NCI-H1436 (cell line): ENCODE data around the gene RIMKLA.

Source experiments
- DNase-seq: peaks from one replicate; lab custom pipeline; 2025; lab: John Stamatoyannopoulos, UW

RIMKLA gene

DNA sequence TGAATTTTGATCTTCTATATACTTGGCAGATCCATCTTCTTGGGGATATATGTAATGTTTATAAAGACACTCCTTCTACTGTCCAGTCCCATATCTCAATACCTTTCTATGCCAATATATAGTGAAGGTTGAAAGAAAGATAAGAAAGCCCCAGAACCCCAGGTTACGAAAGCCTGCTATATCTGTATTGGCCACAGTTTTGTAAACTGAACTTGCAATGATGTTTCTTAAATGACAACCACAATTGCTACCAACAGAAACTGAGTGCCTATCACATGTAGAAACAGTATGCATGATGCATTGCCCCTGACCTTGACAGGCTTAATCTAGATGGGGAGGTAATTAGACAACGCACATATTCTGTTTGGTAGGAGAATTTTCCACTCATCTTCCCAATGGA lies 7.8 kb upstream of the RIMKLA start:
- DNase-seq: no peak

DNA sequence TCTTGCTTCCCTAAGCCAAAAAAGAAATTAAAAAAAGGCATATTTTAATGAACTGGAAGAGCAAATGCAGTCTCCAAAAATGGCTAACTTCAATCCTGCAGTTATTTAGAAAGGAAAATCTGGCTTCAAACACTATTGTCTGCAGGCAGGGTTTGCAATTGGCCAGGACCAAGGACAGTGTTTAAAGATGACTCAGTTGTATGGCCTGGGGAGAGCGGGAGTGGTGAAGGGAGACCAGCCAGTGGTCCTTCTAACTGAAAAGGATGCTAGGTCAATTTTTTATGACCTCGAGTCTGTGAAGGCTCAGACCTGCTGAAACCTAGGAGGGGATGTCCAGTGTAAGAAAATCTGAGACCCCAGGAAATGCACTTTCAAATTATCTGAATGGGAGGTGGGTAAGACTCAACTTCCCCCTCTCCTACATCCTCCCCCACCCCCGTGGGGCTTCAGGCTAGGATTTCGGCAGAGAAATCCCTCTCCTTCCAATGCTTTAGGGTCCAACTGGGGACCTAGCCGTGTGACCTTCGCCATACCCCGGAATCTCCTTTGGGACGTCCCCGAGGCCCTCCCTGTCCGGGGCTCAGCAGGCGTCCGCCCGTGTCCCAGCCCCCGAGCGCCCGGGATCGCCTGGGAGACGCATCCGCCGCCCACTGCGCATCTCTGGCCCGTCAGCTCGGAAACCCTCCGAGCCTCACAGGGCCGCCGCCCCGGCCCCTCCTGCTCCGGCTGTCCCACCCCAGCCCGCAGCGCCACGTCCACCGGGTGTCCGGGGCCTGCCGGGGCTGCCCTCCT lies 602 bp upstream of the RIMKLA start:
- peak; percentile 58 for DNase-seq

DNA sequence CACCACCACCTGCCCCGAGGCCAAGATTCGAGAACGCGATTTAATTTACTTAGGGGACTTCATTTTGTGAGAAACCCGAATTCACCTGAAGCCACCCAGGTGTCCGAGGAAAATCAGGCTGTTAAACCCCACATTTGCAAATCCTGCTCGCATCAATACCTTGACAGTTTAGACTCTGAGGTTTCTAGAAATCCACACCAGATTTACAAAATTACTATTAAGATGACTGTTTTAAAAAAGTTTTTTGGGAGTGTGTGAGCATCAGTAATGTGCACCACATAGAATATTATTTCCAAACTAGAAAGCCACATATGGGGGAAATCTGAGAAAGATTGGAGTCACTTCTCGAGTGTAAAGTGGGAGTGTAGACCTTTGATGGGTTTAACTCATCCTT lies 685 bp downstream of the RIMKLA start:
- DNase-seq: no peak

DNA sequence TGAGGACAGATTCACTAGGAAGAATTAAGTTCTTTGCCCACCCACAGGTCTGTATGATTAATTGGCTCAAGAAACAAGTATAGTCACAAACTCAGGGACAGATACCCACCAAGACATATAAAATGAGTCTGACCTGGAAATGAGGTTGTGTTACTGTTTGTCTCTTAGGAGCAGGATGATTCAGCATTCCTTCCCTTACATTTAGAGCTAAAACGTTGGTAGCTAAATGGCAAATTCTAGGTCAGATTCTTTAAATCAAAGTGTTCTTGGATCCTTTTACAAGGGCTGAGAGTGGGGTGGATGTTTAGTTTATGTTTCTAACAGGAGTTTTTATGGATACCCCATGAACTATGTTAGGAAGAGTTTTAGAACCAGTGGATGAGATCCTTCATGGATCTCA lies 4.7 kb downstream of the RIMKLA start:
- no peak for DNase-seq

DNA sequence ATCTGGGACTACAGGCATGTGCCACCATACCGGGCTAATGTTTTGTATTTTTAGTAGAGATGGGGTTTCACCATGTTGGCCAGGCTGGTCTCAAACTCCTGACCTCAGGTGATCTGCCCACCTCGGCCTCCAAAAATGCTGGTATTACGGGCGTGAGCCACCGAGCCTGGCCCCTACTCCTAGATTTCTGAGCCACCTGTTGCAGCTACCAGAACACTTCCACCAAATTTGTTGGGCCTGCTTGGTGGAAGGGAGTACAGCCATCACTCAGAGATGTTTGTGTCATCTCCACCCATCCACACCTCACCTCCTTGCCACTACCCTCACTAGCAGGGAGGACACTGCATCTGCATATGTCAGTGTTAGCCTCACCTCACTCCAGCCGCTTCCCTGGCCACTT lies 5.5 kb downstream of the RIMKLA start:
- no peak for DNase-seq

DNA sequence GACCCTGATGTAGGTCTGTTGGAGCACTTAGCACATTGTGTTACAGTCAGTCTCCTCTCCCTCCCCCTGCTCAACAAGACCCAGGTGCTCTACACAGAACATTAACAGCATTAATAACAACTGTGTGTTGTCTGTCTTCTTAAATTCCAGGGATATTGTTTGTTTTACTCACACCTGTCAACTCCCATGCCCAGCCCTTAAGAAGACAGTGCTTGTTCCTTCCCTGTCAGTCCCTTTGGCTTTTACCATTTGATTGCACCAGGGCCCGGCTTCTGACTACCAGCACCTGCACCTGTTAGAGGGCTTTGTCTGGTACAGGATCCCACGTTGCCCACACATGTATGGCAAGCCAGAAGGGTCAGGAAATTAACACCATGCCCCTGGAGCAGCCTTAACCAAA lies 11.7 kb downstream of the RIMKLA start:
- no peak for DNase-seq

DNA sequence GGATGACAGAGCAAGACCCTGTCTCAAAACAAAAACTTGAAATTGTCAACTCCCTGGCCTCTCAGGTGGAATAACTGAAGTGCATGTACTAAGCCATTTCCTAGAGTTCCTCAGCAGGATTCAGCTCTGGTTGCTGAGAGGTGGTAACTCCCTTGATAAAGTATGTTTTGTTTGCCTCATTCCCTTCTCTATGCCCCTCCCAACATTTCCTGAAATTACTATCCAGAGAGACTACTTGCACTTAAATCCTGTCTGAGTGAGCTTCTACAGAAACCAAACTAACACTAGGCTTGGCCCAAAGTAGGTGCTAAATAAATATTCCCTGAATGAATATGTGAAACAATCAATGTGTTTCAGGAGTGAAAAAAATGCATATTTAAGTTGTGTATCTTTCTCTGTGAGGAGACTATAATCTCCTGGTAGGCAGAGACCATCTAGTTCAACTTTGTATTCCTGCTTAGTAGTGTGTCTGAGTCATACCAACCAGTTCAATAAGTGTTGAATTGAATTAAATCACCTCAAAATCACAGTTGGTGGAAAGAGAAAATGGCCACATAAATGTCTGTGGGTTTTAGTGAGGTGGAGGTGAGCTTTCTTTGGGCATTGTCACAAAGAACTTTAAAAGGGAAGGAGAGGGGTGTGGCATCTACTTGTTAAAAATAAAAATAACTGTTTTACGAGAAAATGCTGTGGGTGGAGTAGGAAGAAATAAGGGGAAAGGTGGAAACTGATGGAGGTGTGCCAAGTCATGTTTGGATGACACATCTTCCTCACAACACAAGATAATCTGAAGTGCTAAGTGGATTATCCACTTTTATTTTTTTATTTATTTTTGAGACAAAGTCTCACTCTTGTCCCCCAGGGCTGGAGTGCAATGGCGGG lies 12.6 kb downstream of the RIMKLA start:
- no peak for DNase-seq

DNA sequence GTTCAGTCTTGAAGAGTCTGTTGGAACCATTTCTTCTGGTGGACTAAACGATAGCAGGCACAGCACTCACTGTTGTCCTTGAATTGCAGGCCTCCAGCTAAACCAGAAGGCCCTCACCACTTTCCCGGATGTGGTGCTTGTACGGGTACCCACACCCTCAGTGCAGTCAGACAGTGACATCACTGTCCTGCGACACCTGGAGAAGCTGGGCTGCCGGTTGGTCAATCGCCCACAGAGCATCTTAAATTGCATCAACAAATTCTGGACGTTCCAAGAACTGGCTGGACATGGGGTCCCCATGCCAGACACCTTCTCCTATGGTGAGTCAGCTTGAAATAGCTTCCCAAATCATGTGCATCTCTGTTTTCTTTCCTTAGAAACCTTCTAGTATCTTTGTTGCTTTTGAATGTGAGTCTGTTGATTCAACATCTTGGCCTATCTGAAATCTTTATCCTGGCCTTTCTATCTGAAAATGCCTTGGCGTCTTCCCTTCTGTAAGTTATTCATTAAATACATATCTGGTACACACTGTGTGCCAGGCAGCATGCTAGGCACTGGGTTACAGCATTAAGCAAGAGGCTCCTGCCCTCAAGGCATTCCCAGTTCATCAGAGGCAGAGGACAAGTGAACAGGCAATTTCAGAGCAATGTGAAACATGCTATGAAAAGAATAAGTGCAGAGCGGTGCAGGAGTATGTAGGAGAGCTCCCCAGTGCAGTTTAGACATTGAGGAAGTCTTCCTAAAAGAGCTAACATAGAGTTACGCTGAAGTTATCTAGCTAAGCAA lies 18.9 kb downstream of the RIMKLA start:
- DNase-seq: no peak

DNA sequence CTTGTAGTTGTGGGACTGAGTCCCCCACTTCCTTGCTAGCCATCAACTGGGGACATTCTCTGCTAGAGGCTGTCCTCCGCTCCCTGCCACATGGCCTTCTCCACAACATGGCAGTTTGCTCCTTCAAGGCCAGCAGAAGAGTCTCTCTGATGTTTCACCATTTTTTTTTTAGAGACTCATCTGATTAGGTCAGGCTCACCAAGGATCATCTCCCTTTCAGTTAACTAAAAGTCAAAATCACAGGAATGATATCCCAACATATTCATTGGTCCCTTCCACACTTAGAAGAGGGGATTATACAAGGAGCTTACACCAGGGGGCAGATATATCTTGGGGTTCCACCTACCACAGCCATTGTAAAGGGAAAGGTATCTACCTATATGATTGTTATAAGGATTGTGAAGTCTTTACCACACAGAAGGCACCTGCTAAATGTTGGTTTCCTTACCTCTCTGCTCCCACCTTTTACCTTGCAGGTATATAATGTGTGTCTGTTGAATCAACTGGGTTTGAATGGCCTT lies 23.3 kb downstream of the RIMKLA start:
- no peak for DNase-seq

DNA sequence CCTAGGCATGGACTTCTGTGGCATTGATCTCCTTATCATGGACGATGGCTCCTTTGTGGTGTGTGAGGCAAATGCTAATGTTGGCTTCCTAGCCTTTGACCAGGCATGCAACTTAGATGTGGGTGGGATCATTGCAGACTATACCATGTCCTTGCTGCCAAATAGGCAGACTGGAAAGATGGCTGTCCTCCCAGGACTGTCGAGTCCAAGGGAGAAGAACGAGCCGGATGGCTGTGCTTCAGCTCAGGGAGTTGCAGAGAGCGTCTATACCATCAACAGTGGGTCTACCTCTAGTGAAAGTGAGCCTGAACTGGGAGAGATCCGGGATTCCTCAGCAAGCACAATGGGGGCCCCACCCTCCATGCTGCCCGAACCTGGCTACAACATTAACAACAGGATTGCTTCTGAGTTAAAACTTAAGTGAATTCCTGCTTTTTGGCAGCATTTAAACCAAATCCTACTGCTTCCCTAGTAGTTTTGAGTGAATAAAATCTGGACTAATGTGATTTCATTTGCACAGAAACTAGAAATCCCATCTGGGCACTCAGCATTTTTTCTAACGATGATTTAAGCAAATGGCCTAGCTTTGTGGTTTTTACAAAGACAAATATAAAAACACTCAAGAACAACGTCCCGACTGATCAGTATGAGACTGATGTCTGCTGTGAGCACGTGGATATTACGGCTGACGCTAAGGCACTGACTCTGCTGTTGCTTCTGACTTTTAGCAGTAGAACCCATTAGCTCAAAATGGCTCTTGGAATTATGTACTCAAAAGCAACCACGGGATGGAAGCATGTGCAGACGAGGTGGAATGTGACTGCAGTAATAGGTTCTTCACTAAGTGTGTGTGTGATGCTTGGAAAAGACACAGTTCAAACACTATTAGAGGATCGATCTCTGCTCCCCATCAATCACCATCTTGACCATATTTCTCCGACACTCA lies 34.2 kb downstream of the RIMKLA start:
- no peak for DNase-seq

DNA sequence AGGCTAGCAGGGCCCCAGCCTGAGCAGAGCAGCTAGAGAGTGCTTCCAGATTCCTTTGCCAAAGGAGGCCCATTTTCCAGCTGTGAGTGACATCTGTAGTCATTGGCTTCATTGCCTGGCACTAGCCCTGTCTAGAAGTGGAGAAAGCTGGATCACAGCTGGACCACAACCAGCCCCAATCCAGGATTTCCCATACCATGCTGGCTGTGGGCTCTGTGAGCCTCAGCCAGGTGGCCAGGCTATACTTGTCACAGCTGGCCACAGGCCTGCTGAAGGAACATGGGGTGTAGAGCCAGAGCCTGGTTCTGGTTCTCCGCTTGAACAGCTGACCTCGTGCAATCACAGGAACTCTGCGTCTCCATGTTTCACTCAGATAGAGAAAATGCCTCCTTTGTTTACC lies 36.6 kb downstream of the RIMKLA start:
- no peak for DNase-seq

DNA sequence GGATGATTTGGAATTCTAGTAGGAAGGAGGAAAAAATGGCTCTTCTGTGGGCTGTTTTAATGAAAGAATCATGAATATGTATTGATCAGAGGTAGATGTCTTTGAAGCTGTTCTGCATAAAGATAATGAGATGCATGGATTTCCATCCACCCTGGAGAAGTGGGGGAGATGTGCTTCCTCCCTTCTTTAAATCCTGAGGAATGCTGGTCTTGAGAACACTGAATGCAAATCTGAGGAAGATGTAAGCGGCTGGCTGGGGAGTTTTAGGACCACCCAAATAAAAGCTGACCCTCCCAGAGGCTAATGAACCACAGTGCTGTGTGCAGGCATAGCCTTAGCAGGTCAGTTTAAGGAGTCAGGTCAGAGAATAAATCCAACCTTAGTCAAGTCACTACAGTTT lies 37.9 kb downstream of the RIMKLA start:
- no peak for DNase-seq

DNA sequence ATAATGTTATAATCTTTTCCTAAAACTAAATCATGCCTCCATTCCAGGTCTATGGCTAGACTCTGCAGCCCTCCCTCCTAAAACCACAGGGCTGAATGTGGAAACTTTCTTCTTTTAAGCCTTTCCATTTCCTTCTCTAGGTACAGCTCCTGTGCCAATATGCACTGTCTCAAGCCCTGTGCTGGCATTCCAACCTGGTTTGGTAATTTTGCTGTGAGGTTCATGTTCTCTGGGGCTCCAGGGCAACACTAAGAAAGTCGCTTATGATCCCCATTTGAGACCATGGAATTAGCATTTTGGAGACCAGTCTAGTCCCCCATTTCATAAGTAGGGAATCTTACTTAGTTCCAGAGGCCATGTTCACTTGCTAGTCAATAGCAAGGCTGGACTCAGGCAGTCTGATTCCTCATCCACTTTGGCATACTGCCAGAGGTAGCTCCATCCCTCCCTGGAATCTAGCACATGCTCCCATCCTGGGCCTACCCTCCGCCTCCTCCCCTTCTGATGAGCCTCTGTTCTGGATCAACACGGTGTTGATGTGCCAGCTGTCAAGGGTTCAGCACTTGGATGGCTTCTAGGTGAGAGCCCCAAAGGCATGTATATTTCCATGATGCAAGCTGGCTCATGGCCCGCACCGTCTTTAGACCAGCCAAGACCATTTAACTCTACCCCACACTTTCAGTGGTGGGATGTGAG lies 38.7 kb downstream of the RIMKLA start:
- no peak for DNase-seq

DNA sequence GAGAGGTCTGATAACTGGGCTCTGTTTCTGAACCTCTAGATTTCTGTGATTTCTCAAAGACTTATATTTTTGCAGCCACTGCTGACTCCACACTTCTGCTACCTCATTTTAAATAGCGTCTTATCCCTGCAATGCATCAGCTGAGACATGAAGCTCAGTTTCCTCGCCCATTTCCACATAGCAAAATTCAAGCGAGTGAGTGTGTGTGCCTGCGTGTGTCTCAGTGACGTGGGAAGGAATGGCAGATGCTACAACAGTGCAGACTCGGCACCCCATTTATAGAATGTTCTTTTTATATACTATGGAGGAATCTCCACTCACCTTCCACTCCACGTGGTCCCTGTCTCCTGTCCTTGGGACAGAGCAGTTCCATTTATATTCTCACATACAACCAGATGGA lies 39.5 kb downstream of the RIMKLA start:
- DNase-seq: no peak

DNA sequence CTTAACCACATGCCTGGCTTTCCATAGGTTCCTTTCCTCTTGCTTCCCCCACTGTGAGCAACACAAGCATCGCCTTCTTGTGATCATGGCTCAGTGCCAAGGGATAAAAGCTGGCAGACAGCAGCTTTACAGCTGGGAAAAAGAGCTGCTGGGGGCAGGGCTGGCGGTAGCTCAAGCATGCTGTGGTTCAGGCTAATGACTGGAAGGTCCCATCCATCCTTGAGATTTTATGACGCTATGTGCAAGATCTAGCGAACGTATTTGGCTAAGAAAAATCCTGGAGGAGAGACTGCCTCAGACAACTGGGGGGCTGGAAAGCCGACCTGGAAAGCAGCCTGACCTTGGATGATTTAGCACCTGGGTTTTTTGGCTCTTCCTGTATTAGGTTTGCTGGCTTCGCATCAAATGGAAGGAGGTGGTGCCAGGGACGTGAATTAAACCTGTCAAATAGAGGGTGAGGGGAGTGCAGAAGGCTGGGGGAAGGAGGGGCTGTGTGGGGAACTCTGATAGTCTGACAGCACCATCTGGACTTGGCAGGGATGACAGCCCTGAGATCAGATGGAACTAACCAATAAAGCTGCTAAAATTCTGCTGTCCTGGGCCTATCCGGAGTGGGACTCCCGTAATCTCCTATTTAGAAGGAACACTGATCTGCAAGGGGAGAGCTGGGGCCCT lies 40.5 kb downstream of the RIMKLA start:
- peak; percentile 77 for DNase-seq

DNA sequence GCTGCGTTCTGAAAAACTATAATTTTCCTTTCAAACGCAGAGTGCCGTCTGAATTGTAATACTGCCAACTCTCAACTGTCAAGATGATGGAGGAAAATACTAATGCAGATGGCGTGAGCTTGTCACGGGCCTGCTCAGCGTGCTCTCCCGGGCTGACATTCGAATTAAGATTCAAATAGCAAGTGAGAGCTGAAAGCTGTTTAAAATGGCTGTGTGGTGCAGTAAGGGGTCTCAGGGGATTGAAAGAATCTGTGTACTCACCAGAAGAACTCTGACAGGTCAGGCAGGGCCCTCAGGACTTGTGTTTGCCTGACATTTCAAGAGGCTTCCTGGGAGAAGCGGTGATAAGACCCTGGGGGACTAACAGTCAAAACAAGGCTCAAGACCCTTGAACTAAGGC lies 42.1 kb downstream of the RIMKLA start:
- DNase-seq: peak; percentile 72

DNA sequence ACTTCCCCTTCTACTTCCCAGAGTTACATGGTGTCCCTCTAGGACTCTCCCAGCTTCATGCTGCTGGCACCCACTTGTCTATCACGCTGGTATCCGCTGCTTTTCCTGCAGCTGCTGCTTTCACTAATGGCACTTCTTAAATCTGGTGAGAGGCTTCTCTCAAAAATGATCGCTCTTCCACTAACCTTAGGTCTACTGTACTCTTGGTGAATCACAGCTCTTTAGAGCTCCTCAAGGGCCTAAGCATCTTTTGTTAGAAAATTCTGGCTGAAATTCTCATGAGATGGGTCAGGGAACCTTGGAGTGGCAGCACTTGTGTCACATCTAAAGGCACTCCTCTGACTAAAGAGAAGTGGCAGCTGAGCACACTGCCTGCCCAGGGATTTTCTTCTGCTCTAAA lies 43.1 kb downstream of the RIMKLA start:
- DNase-seq: peak; percentile 60

DNA sequence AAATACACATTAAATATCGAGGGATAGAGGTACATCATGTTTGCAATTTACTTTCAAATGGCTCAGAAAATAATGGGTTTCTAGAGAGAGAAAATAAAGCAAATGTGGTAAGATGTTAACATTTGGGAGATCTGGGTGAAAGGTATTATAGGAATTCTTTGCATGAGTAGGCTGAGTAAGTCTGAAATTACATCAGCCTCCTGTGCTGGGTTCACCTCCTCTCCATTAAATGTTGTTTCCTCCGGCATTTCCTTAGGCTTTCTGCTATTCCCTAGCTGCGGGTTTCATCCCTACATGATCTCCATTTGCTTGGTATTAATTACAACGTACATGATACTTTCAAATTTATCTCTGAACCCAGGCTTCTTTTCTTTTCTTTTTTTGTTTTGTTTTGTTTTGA lies 43.6 kb downstream of the RIMKLA start:
- DNase-seq: no peak

DNA sequence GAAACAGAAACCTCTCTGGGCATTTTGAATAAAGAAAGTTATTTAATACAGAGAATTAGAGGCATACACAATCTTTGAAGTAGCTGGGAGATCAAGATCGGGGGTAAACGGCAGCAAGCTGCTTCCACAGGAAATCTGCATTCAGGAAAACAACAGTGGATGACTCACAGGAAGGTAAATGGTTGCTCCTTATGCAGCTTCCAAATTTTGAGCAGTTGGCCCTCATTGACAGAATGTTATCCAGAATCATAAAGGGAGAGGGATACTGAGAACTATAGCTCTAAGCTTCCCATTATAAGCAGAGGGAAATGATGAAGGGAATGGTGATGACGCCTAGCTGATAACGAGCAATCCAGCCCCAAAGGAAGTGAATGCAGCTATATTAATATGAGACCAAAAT lies 46.6 kb downstream of the RIMKLA start:
- no peak for DNase-seq

DNA sequence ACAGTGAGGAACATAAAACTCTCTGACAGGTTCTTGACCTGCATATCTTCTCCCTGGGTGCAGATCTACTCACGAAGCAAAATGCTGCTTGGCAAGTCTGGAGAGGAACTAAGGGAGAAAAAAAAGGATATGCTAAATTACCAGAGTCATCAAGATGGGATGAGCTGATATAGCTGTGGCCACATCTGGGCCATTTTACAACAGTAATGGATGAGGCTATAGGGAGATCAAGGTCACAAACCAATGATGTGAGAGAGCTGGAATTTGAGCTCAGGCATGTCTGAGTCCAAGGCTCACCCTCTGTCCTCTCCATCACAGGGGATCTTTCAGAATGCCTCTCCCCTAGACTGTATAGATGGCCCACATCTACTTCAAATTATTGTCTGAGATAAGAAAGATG lies 49.0 kb downstream of the RIMKLA start:
- no peak for DNase-seq
